ENCODE data around the gene EGF.

Gene EGF

GRCh38 chr4:110004556-110004955 lies 91.9 kb downstream of the EGF start:
- no peak overlapping the region for H3K27ac ChIP-seq (ENCODE audit: insufficient read depth, low read depth, low read length, poor library complexity, severe bottlenecking)
- WGBS, 2 experiments: 81 to 92% methylated on average over 1 of the region's 1 CpG

GRCh38 chr4:110005461-110006056 lies 92.9 kb downstream of the EGF start:
- H3K4me1 ChIP-seq (ENCODE audit: control insufficient read depth, insufficient read depth, low read length): no peaks in the 10 kb centered on the region
- 19 to 60% methylated on average over 1 of the region's 1 CpG for WGBS, 2 experiments
- H3K36me3 ChIP-seq (ENCODE audit: control insufficient read depth, insufficient read depth, low read length): no peaks in the 10 kb centered on the region
- H3K9me3 ChIP-seq (ENCODE audit: control insufficient read depth, low read length): no peaks in the 10 kb centered on the region
- no peak overlapping the region for H3K4me3 ChIP-seq (ENCODE audit: insufficient read depth, low read depth, low read length)
- H3K27ac ChIP-seq (ENCODE audit: insufficient read depth, low read depth, low read length, poor library complexity, severe bottlenecking): no peak overlapping the region
- H3K27me3 ChIP-seq (ENCODE audit: control insufficient read depth, insufficient read depth, low read length, poor library complexity, severe bottlenecking): no peaks in the 10 kb centered on the region

More at GRCh38 chr4:110004556-110004955, 91.9 kb downstream of the EGF start:
- no peaks in the 10 kb centered on the region for H3K4me1 ChIP-seq (ENCODE audit: control insufficient read depth, insufficient read depth, low read length)
- no peaks in the 10 kb centered on the region for H3K36me3 ChIP-seq (ENCODE audit: control insufficient read depth, insufficient read depth, low read length)
- no peaks in the 10 kb centered on the region for H3K9me3 ChIP-seq (ENCODE audit: control insufficient read depth, low read length)
- H3K27me3 ChIP-seq (ENCODE audit: control insufficient read depth, insufficient read depth, low read length, poor library complexity, severe bottlenecking): no peaks in the 10 kb centered on the region
- no peak overlapping the region for H3K4me3 ChIP-seq (ENCODE audit: insufficient read depth, low read depth, low read length)

GRCh38 chr4:110007217-110007616 lies 94.5 kb downstream of the EGF start:
- Histone ChIP-seq H3K36me3 (ENCODE audit: control insufficient read depth, insufficient read depth, low read length) (no peaks in the 10 kb centered on the region), H3K27ac (ENCODE audit: insufficient read depth, low read depth, low read length, poor library complexity, severe bottlenecking) (no peak overlapping the region), H3K9me3 (ENCODE audit: control insufficient read depth, low read length) (no peaks in the 10 kb centered on the region), H3K27me3 (ENCODE audit: control insufficient read depth, insufficient read depth, low read length, poor library complexity, severe bottlenecking) (no peaks in the 10 kb centered on the region), H3K4me1 (ENCODE audit: control insufficient read depth, insufficient read depth, low read length) (no peaks in the 10 kb centered on the region), H3K4me3 (ENCODE audit: insufficient read depth, low read depth, low read length) (no peak overlapping the region)
- WGBS, 2 experiments: 93 to 95% methylated on average over 3 of the region's 3 CpGs

GRCh38 chr4:110008540-110008939 lies 95.9 kb downstream of the EGF start:
- H3K36me3 ChIP-seq (ENCODE audit: control insufficient read depth, insufficient read depth, low read length): no peaks in the 10 kb centered on the region
- H3K4me3 ChIP-seq (ENCODE audit: insufficient read depth, low read depth, low read length): no peak overlapping the region
- no peaks in the 10 kb centered on the region for H3K27me3 ChIP-seq (ENCODE audit: control insufficient read depth, insufficient read depth, low read length, poor library complexity, severe bottlenecking)
- H3K9me3 ChIP-seq (ENCODE audit: control insufficient read depth, low read length): no peaks in the 10 kb centered on the region
- H3K4me1 ChIP-seq (ENCODE audit: control insufficient read depth, insufficient read depth, low read length): no peaks in the 10 kb centered on the region
- WGBS, 2 experiments: 88% methylated on average over 2 of the region's 2 CpGs
- no peak overlapping the region for H3K27ac ChIP-seq (ENCODE audit: insufficient read depth, low read depth, low read length, poor library complexity, severe bottlenecking)

- 89 to 92% methylated on average over 1 to 2 of the region's 2 CpGs for WGBS, 2 experiments
- H3K4me3 ChIP-seq (ENCODE audit: insufficient read depth, low read depth, low read length): no peak overlapping the region
- H3K27ac ChIP-seq (ENCODE audit: insufficient read depth, low read depth, low read length, poor library complexity, severe bottlenecking): no peak overlapping the region
- no peaks in the 10 kb centered on the region for H3K9me3 ChIP-seq (ENCODE audit: control insufficient read depth, low read length)
- no peaks in the 10 kb centered on the region for H3K36me3 ChIP-seq (ENCODE audit: control insufficient read depth, insufficient read depth, low read length)
- H3K27me3 ChIP-seq (ENCODE audit: control insufficient read depth, insufficient read depth, low read length, poor library complexity, severe bottlenecking): no peaks in the 10 kb centered on the region
- no peaks in the 10 kb centered on the region for H3K4me1 ChIP-seq (ENCODE audit: control insufficient read depth, insufficient read depth, low read length)
These were observed 96.9 kb downstream of the EGF start for GRCh38 chr4:110009550-110009949.

- no peaks in the 10 kb centered on the region for H3K36me3 ChIP-seq (ENCODE audit: control insufficient read depth, insufficient read depth, low read length)
- no peaks in the 10 kb centered on the region for H3K4me1 ChIP-seq (ENCODE audit: control insufficient read depth, insufficient read depth, low read length)
- WGBS, 2 experiments: 94 to 95% methylated on average over 4 of the region's 4 CpGs
These were observed 98.1 kb downstream of the EGF start for GRCh38 chr4:110010797-110011196.

GRCh38 chr4:110012917-110013316 lies 100.2 kb downstream of the EGF start:
- H3K36me3 ChIP-seq (ENCODE audit: control insufficient read depth, insufficient read depth, low read length): no peaks in the 10 kb centered on the region
- no peaks in the 10 kb centered on the region for H3K9me3 ChIP-seq (ENCODE audit: control insufficient read depth, low read length)
- H3K27ac ChIP-seq (ENCODE audit: insufficient read depth, low read depth, low read length, poor library complexity, severe bottlenecking): no peak overlapping the region
- no peaks in the 10 kb centered on the region for H3K27me3 ChIP-seq (ENCODE audit: control insufficient read depth, insufficient read depth, low read length, poor library complexity, severe bottlenecking)
- 88% methylated on average over 1 of the region's 1 CpG; no CpG with 5 or more reads in 1 of the 2 experiments for WGBS, 2 experiments
- H3K4me3 ChIP-seq (ENCODE audit: insufficient read depth, low read depth, low read length): no peak overlapping the region
- no peaks in the 10 kb centered on the region for H3K4me1 ChIP-seq (ENCODE audit: control insufficient read depth, insufficient read depth, low read length)

More at GRCh38 chr4:110010797-110011196, 98.1 kb downstream of the EGF start:
- Histone ChIP-seq H3K9me3 (ENCODE audit: control insufficient read depth, low read length) (no peaks in the 10 kb centered on the region), H3K27ac (ENCODE audit: insufficient read depth, low read depth, low read length, poor library complexity, severe bottlenecking) (no peak overlapping the region), H3K27me3 (ENCODE audit: control insufficient read depth, insufficient read depth, low read length, poor library complexity, severe bottlenecking) (no peaks in the 10 kb centered on the region), H3K4me3 (ENCODE audit: insufficient read depth, low read depth, low read length) (no peak overlapping the region)

- no peak overlapping the region for H3K4me3 ChIP-seq (ENCODE audit: insufficient read depth, low read depth, low read length)
- 94 to 97% methylated on average over 6 of the region's 6 CpGs for WGBS, 2 experiments
- no peaks in the 10 kb centered on the region for H3K27me3 ChIP-seq (ENCODE audit: control insufficient read depth, insufficient read depth, low read length, poor library complexity, severe bottlenecking)
- no peaks in the 10 kb centered on the region for H3K9me3 ChIP-seq (ENCODE audit: control insufficient read depth, low read length)
- H3K36me3 ChIP-seq (ENCODE audit: control insufficient read depth, insufficient read depth, low read length): no peaks in the 10 kb centered on the region
- H3K27ac ChIP-seq (ENCODE audit: insufficient read depth, low read depth, low read length, poor library complexity, severe bottlenecking): no peak overlapping the region
- no peaks in the 10 kb centered on the region for H3K4me1 ChIP-seq (ENCODE audit: control insufficient read depth, insufficient read depth, low read length)
These were observed 101.5 kb downstream of the EGF start for GRCh38 chr4:110014233-110014632.

GRCh38 chr4:110019153-110019552 lies 106.5 kb downstream of the EGF start:
- WGBS, 2 experiments: 90 to 93% methylated on average over 3 of the region's 3 CpGs
- Histone ChIP-seq H3K4me1 (ENCODE audit: control insufficient read depth, insufficient read depth, low read length) (no peaks in the 10 kb centered on the region), H3K9me3 (ENCODE audit: control insufficient read depth, low read length) (no peaks in the 10 kb centered on the region), H3K27me3 (ENCODE audit: control insufficient read depth, insufficient read depth, low read length, poor library complexity, severe bottlenecking) (no peaks in the 10 kb centered on the region), H3K4me3 (ENCODE audit: insufficient read depth, low read depth, low read length) (no peak overlapping the region), H3K36me3 (ENCODE audit: control insufficient read depth, insufficient read depth, low read length) (no peaks in the 10 kb centered on the region), H3K27ac (ENCODE audit: insufficient read depth, low read depth, low read length, poor library complexity, severe bottlenecking) (no peak overlapping the region)

- no peak overlapping the region for H3K27ac ChIP-seq (ENCODE audit: insufficient read depth, low read depth, low read length, poor library complexity, severe bottlenecking)
- no peak overlapping the region for H3K4me3 ChIP-seq (ENCODE audit: insufficient read depth, low read depth, low read length)
- H3K27me3 ChIP-seq (ENCODE audit: control insufficient read depth, insufficient read depth, low read length, poor library complexity, severe bottlenecking): no peaks in the 10 kb centered on the region
- H3K9me3 ChIP-seq (ENCODE audit: control insufficient read depth, low read length): no peaks in the 10 kb centered on the region
- no peaks in the 10 kb centered on the region for H3K36me3 ChIP-seq (ENCODE audit: control insufficient read depth, insufficient read depth, low read length)
- WGBS, 2 experiments: 57 to 62% methylated on average over 5 of the region's 5 CpGs
- no peaks in the 10 kb centered on the region for H3K4me1 ChIP-seq (ENCODE audit: control insufficient read depth, insufficient read depth, low read length)
These were observed 107.5 kb downstream of the EGF start for GRCh38 chr4:110020139-110020538.

Data from ectodermal cell (in vitro differentiated cells).